ENCODE results near the gene FOXN4.

FOXN4 gene

DNA sequence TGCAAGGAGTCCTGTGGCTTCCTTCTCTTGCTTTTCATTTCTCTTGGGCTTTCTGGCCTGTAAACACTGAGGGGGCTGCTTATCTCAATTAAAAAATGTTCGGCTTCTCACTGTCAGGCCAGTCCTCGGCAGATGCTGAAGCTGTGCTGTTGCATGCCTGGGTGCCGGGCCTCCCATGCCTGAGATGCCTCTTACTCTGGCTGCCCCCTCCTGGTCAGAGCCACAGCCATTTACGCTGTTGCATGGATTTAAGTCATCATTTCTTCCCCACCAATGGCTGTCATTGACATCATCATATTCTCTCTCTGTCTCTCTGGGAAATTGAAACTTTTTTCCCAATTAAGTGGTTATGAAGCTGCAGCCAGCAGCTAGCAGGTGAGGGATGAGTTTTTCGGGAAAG, 53.7 kb downstream of the FOXN4 start:
- DNase-seq = no peak

DNA sequence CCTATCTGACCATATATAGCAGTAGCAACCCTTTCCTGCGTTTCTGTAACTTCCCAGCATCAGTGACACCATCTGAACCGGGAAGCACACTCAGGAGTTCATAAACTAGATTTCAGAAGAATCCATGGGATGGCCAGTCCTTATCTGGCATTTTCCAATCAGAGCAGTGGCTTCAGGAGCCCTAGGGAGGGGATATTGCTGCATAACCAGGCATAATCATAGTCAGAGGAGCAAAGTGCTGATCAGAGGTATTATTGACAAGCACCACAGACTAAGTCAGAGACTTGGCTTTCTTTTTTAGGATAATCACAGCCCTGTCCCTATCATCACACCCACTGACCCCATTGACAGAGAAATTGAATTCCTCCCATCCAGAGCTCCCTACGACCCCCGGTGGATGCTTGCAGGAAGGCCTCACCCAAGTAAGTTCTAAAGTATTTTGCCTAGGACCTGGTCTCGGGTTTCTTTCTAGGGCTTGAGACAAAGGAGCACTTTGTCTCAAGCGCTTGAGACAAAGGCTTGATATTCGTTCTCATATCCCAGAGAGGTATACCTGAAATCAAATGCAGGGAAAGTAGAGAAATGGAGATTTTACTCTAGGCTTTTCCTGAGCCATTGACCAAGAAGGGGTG, 55.1 kb downstream of the FOXN4 start:
- no peak for DNase-seq

GRCh38 chr12:109252799-109253198, 56.3 kb downstream of the FOXN4 start:
- DNase-seq = no peak

GRCh38 chr12:109250523-109250922, 58.6 kb downstream of the FOXN4 start:
- DNase-seq = no peak

- no peak for DNase-seq
Measured at GRCh38 chr12:109247831-109248654, 61.0 kb downstream of the FOXN4 start.

GRCh38 chr12:109246221-109246620, 62.9 kb downstream of the FOXN4 start:
- DNase-seq = no peak

- DNase-seq = no peak
Measured at GRCh38 chr12:109244073-109244472, 65.0 kb downstream of the FOXN4 start.

DNA sequence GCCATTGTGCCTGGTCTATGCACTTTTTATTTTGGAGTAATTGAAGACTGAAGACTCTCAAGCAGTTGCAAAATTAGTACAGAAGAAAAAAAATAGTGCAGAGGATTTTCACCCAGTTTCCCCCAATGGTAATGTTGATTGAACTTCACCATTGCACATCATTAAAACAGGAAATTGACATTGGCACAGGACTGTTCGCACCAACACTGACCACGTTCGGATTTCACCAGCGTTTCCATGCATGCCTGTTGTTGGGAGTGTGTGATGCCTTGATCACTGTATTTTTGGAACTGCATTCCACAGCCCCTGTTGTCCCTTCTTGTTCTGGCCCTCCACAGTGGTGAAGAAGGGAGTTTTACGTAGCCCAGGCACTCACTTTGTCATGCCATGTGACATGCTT, 67.1 kb downstream of the FOXN4 start:
- no peak for DNase-seq

DNA sequence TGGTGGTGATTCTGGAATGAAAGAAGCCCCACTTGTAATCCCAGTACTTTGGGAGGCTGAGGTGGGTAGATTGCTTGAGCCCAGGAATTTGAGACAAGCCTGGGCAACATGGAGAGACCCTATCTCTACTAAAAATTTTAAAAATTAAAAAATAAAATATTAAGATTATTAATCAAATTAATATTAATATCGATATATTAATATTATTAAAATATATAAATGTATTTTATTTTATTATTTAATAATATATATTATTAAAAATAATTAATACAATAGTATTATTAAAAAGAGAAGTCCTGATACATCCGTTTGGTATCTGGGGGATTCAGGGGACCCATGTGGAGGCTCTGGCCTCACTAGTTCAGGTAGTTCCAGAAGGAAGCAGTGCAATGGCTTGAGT, 68.7 kb downstream of the FOXN4 start:
- DNase-seq = no peak

GRCh38 chr12:109239691-109240090, 69.4 kb downstream of the FOXN4 start:
- no peak for DNase-seq

GRCh38 chr12:109239179-109239578, 69.9 kb downstream of the FOXN4 start:
- no peak for DNase-seq

- DNase-seq = no peak
Measured at GRCh38 chr12:109236257-109236656, 72.8 kb downstream of the FOXN4 start.

DNA sequence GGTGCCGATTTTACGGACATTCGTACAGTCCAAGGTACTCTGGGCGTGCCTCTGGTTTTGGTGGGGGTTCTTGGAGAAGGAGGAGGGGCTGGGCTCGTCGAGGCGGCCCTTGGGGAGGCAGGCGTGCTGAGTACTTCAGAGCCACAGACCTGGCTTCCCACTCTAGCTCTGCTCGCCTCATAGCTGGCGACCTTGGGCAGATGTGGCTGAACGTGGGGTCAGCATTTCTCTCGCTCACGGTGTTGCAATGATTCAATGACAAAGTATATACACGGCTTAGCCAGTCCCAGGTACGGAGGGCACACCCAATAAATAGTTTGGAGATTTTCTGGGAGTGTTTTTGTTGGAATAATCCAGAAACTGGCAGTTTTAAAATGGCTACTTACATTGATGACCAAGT, 75.1 kb downstream of the FOXN4 start:
- DNase-seq = no peak

- no peak for DNase-seq
Measured at GRCh38 chr12:109232731-109233130, 76.4 kb downstream of the FOXN4 start.

DNA sequence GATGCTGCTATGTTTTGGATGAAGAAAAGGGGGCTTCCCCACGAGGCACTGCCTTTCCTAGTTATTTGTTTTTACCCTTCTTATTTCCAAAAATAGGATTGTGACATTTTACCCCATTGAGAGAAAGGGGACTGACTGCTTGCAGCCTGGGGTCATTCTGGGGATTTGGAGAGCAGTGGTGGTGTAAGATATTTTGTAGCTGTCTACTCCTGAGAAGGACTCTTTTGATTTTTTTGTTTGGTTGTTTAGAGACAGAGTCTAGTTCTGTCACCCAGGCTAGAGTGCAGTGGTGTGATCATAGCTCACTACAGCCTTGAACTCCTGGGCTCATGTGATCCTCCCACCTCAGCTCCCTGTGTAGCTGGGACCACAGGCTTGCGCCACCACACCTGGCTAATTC, 78.9 kb downstream of the FOXN4 start:
- no peak for DNase-seq

DNA sequence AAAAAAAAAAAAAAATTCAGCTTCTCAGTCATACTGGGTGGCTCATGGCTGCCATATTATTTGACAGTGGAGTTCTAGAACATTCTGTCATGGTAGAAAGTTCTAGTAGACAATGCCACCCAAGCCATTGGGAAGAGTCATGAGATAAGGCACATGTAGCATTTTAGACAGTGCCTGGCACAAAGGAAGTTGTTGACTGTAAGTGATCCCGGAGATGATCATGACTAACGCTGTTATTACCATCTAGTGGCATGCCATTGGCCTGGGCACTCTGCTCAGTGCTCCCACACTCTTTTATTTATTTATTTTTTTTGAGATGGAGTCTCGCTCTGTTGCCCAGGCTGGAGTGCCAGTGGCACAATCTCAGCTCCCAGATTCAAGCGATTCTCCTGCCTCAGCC, 80.4 kb downstream of the FOXN4 start:
- no peak for DNase-seq

Measured in NCI-H1105 (cell line).